ENCODE results near the gene CCL17. TPM values are rescaled to one million over a fixed set of nuclear protein-coding genes. Genes with fewer than 3 reads are reported as not detected.

Gene CCL17
- total RNA-seq, 4 donors from 2014 or later, result not detected

DNA sequence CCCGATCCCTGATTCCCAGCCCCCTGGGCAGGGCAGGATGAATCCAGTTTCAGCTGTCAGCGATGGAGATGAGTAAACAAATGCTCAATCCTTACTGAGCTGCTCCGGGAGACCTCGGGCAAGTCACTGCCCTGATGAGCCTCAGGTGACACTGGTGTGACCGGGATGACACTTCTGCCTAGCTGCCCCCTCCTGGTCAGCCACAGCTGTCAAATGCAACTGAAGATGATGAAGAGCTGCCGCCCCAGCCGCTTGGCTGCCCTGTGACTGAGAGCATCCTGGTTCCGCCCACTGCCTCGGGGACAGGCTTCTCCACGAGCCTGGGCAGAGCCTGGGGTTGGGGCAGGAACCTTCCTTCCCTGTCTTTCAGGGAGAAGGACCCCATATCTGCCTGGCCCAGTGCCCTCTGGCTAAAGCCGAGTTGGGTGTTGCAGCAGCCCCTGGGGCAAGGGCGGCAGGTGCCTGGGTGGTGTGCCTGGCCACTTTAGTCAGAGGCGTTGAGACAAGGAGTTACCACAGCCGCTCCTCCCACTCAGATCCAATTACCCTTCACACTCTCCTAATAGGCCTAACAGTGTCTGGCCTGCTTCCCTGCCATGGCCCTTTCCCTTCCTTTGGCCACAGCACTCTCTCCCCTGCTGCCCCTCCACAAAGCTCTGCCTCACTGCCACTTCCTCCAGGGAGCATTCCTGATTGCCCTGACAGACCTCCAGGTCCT lies 5.5 kb downstream of the CCL17 start:
- DNase-seq, result peak in 1 of 3 donors; percentile 45
- no peaks in the 10 kb centered on the region for H3K27me3 ChIP-seq
- no peaks in the 10 kb centered on the region for H3K9me3 ChIP-seq
- no peak overlapping the region for H3K27ac ChIP-seq
- peaks cover 0 to 6% (median 0%) of the 10 kb centered on the region in 4 donors for H3K4me1 ChIP-seq
- no peak overlapping the region for H3K4me3 ChIP-seq
- H3K36me3 ChIP-seq, result no peaks in the 10 kb centered on the region
- no peak for TF ChIP-seq POLR2A (IDR thresholded peaks at IDR 0.05)
- TF ChIP-seq, protein P1, sequence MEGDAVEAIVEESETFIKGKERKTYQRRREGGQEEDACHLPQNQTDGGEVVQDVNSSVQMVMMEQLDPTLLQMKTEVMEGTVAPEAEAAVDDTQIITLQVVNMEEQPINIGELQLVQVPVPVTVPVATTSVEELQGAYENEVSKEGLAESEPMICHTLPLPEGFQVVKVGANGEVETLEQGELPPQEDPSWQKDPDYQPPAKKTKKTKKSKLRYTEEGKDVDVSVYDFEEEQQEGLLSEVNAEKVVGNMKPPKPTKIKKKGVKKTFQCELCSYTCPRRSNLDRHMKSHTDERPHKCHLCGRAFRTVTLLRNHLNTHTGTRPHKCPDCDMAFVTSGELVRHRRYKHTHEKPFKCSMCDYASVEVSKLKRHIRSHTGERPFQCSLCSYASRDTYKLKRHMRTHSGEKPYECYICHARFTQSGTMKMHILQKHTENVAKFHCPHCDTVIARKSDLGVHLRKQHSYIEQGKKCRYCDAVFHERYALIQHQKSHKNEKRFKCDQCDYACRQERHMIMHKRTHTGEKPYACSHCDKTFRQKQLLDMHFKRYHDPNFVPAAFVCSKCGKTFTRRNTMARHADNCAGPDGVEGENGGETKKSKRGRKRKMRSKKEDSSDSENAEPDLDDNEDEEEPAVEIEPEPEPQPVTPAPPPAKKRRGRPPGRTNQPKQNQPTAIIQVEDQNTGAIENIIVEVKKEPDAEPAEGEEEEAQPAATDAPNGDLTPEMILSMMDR (IDR thresholded peaks at IDR 0.05), result no peak

DNA sequence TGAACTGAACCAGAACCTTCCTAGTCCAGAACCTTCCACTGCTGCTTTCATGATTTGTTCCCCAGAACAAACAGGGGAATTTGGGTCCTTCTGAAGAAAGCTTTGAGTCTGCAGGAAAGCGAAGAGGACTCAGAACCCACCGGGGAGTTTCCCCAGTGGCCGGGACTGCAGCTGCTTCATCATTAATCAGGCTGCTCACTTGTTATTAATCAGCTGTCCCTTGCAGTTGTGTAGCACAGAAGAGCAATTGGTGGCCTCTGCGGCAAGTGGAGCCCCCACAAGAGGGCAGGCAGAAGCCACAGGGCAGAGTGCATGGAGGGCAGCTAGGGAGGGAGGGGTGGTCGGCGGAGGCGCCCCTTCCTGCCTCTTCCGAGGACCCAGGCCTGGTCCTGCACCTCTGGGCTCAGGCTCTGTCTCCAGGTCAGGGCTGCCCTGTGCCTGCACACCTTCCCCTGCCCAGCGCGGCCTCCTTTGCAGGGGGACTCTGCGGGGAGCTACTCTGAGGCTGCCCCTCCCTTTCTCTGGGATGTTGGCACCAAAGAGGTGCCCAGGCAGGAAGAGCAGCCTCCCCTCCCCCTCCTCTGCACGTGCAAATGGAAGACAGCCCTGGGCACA lies 6.9 kb downstream of the CCL17 start:
- peak in 1 of 3 donors; percentile 46 for DNase-seq
- H3K27ac ChIP-seq, result no peak overlapping the region
- no peaks in the 10 kb centered on the region for H3K27me3 ChIP-seq
- H3K9me3 ChIP-seq, result no peaks in the 10 kb centered on the region
- H3K4me1 ChIP-seq, result peaks cover 0 to 10% (median under 1%) of the 10 kb centered on the region in 4 donors
- H3K36me3 ChIP-seq, result no peaks in the 10 kb centered on the region
- TF ChIP-seq, protein P1 (IDR thresholded peaks at IDR 0.05), result no peak
- TF ChIP-seq POLR2A (IDR thresholded peaks at IDR 0.05), result no peak
- H3K4me3 ChIP-seq, result no peak overlapping the region

DNA sequence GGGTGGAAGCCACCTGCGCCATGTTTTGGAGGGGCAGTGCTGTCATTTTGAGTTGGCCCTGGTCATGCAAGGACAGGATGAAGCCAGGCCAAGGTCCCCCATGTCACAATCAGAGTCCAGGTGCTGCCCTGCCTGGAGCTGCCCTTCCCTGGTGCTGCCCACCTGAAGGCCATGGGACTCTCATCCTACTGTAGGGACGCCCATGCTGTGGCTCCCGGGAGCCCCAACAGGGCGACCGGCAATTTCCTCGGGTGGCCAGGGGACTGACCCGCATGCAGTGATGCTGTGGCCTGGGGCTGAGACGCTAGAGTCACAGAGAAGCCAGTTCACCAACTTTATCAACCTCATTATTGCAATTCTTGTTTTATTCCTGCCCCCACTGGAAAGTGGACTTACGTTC lies 8.0 kb downstream of the CCL17 start:
- H3K27me3 ChIP-seq, result no peaks in the 10 kb centered on the region
- H3K4me1 ChIP-seq, result peaks cover 0 to 20% (median 4%) of the 10 kb centered on the region in 4 donors
- H3K4me3 ChIP-seq, result no peak overlapping the region
- no peaks in the 10 kb centered on the region for H3K36me3 ChIP-seq
- H3K9me3 ChIP-seq, result no peaks in the 10 kb centered on the region
- peak overlapping the region in 1 of 4 donors; percentile 72 for H3K27ac ChIP-seq
- DNase-seq, result no peak
- no peak for TF ChIP-seq POLR2A (IDR thresholded peaks at IDR 0.05)
- TF ChIP-seq, protein P1 (IDR thresholded peaks at IDR 0.05), result no peak

DNA sequence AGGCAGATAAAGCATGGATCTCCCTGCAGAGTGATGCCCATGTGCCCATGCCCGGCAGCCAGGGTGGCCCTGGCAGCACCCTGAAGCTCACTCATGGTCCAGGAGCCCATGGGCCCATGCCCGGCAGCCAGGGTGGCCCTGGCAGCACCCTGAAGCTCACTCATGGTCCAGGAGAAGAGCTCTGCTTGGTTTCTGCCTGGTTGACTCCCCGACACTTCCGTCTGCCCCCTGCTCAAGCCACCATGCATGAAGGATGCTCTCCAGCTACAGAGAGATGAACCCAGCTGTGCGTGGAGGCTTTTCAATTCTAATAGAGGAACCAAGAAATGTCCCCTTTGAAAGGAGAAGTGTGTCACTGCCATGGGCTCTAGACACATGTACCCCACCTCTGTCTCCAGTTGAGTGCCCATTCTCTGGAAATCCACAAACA lies 8.7 kb downstream of the CCL17 start:
- Histone ChIP-seq H3K9me3 (no peaks in the 10 kb centered on the region), H3K4me1 (peaks cover 0 to 20% (median 4%) of the 10 kb centered on the region in 4 donors), H3K4me3 (no peak overlapping the region), H3K27ac (peak overlapping the region in 1 of 4 donors; percentile 72), H3K36me3 (no peaks in the 10 kb centered on the region), H3K27me3 (no peaks in the 10 kb centered on the region)
- DNase-seq, result peak in 2 of 3 donors; percentile 77 to 79
- TF ChIP-seq, protein P1 (IDR thresholded peaks at IDR 0.05), result no peak
- no peak for TF ChIP-seq POLR2A (IDR thresholded peaks at IDR 0.05)

DNA sequence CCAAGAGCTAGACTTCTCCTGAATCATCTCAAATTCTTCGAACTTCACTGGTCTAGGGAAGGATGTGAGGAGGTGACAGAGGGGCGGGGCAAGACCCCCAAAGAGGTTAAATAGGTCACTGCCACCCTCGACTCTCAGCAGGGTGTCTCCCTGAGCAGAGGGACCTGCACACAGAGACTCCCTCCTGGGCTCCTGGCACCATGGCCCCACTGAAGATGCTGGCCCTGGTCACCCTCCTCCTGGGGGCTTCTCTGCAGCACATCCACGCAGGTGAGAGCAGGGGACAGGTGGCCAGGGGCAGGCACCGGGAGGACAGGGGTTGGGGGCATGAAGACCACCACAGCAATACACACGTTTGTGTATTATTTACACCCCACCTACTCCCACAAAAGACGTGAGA lies 9.2 kb downstream of the CCL17 start:
- TF ChIP-seq POLR2A (IDR thresholded peaks at IDR 0.05), result no peak
- TF ChIP-seq, protein P1 (IDR thresholded peaks at IDR 0.05), result no peak
- no peaks in the 10 kb centered on the region for H3K9me3 ChIP-seq
- DNase-seq, result no peak
- H3K27ac ChIP-seq, result peak overlapping the region in 1 of 4 donors; percentile 72
- H3K27me3 ChIP-seq, result no peaks in the 10 kb centered on the region
- H3K36me3 ChIP-seq, result no peaks in the 10 kb centered on the region
- H3K4me1 ChIP-seq, result peaks cover 0 to 20% (median 6%) of the 10 kb centered on the region in 4 donors
- H3K4me3 ChIP-seq, result no peak overlapping the region
